Urinary bladder (tissue), 2 donors: ENCODE data around the gene KDM2B. TPM values are rescaled to one million over a fixed set of nuclear protein-coding genes. Genes with fewer than 3 reads are reported as not detected.

Experiments used
- polyA plus RNA-seq: library from polyadenylated mRNA; stranded (reverse); fragments of 200-250 nt; gene quantifications from one replicate; pipeline ENCODE4 v1.2.3, GENCODE V29; 2013
- small RNA-seq: library from RNA; depleted of rRNA; stranded (forward); fragments of <200 nt; gene quantifications from one replicate; pipeline ENCODE3, GENCODE V24; 2014
- total RNA-seq: library from RNA; depleted of rRNA; stranded (reverse); fragments of >200 nt; gene quantifications from one replicate; pipeline ENCODE4 v1.2.3, GENCODE V29; 2014
- donor health status: healthy.

The KDM2B gene
- total and polyA plus RNA-seq, 2 donors, result 18.7 to 23.3 TPM

Small RNA genes within 50 kb of the gene (small RNA-seq; reads per million reads assigned to genes)
- not detected for gene RNU6-1004P

Other genes with a start within 250 kb of the KDM2B start
- 222 TPM for gene ANAPC5, start 228.6 kb downstream of the KDM2B start, total RNA-seq
- gene ANAPC5, start 228.6 kb downstream of the KDM2B start, polyA plus RNA-seq, result 102 TPM
- 77.4 TPM for gene RNF34, start 180.9 kb downstream of the KDM2B start, total RNA-seq
- gene RNF34, start 180.9 kb downstream of the KDM2B start, polyA plus RNA-seq, result 22.0 TPM
- 5.9 TPM for gene ORAI1, start 45.5 kb upstream of the KDM2B start, total RNA-seq
- gene ORAI1, start 45.5 kb upstream of the KDM2B start, polyA plus RNA-seq, result 31.3 TPM
- 0.16 TPM for gene MORN3, start 88.6 kb upstream of the KDM2B start, total RNA-seq
- gene MORN3, start 88.6 kb upstream of the KDM2B start, polyA plus RNA-seq, result 0.34 TPM
- gene TMEM120B, start 131.7 kb upstream of the KDM2B start, total RNA-seq, result 11.5 TPM
- gene TMEM120B, start 131.7 kb upstream of the KDM2B start, polyA plus RNA-seq, result 6.1 TPM
- gene RHOF, start 212.7 kb upstream of the KDM2B start, total RNA-seq, result 11.7 TPM
- 7.9 TPM for gene RHOF, start 212.7 kb upstream of the KDM2B start, polyA plus RNA-seq
- gene SETD1B, start 223.0 kb upstream of the KDM2B start, total RNA-seq, result 4.3 TPM
- 25.3 TPM for gene SETD1B, start 223.0 kb upstream of the KDM2B start, polyA plus RNA-seq